NCI-H2227 treated with DMSO at 0.1 percent for 48 hours (cell line): ENCODE data around the gene MRM1.
"Not testable (repeated sequence)": the region's sequence is repeated elsewhere in the genome, so short reads cannot be mapped to it uniquely, and the experiment has no call there.

Experiments
- DNase-seq: peaks from one replicate; lab custom pipeline; 2025; lab: John Stamatoyannopoulos, UW

The MRM1 gene

GRCh38 chr17:36600936-36601302 is 464 bp upstream of the MRM1 start:
- DNase-seq = peak; percentile 35

GRCh38 chr17:36602030-36602748 is 806 bp downstream of the MRM1 start:
- DNase-seq = no peak

- DNase-seq = peak; percentile 57
These were observed 1.6 kb downstream of the MRM1 start for GRCh38 chr17:36602924-36603384.

GRCh38 chr17:36605028-36605427 is 3.6 kb downstream of the MRM1 start:
- not testable (repeated sequence) for DNase-seq

- DNase-seq = no peak
These were observed 6.9 kb downstream of the MRM1 start for GRCh38 chr17:36608280-36608679.

GRCh38 chr17:36608794-36609497 is 7.6 kb downstream of the MRM1 start:
- peak; percentile 27 for DNase-seq

- DNase-seq = no peak
These were observed 8.1 kb downstream of the MRM1 start for GRCh38 chr17:36609498-36609862.

- DNase-seq = no peak
These were observed 9.1 kb downstream of the MRM1 start for GRCh38 chr17:36610474-36610873.

GRCh38 chr17:36611345-36612072 is 10.1 kb downstream of the MRM1 start:
- DNase-seq = no peak

- no peak for DNase-seq
These were observed 10.9 kb downstream of the MRM1 start for GRCh38 chr17:36612323-36612722.

GRCh38 chr17:36613155-36613554 is 11.8 kb downstream of the MRM1 start:
- DNase-seq = no peak

- no peak for DNase-seq
These were observed 12.7 kb downstream of the MRM1 start for GRCh38 chr17:36614081-36614480.

GRCh38 chr17:36614933-36615332 is 13.6 kb downstream of the MRM1 start:
- no peak for DNase-seq

- no peak for DNase-seq
These were observed 15.0 kb downstream of the MRM1 start for GRCh38 chr17:36616061-36617029.

GRCh38 chr17:36617773-36618172 is 16.4 kb downstream of the MRM1 start:
- DNase-seq = no peak

GRCh38 chr17:36623281-36623680 is 21.9 kb downstream of the MRM1 start:
- DNase-seq = no peak

- DNase-seq = no peak
These were observed 23.8 kb downstream of the MRM1 start for GRCh38 chr17:36625188-36625587.

- peak; percentile 55 for DNase-seq
These were observed 25.7 kb downstream of the MRM1 start for GRCh38 chr17:36627101-36627500.

GRCh38 chr17:36628576-36628975 is 27.2 kb downstream of the MRM1 start:
- DNase-seq = no peak

- DNase-seq = peak; percentile 54
These were observed 28.0 kb downstream of the MRM1 start for GRCh38 chr17:36629252-36629847.

GRCh38 chr17:36629970-36630502 is 28.7 kb downstream of the MRM1 start:
- DNase-seq = no peak
